ELR (cell line): Measurements from ENCODE around the gene RGS19.
A peak's percentile ranks its signal among the peaks of the same experiment; 100 is the strongest.
"Not testable (repeated sequence)": the region's sequence is repeated elsewhere in the genome, so short reads cannot be mapped to it uniquely, and the experiment has no call there.

ENCODE experiments used
- DNase-seq: peaks from one replicate; pipeline ENCODE4 v3.0.0-alpha.2; 2015; ENCODE audit warnings: low read depth

RGS19 gene

DNA sequence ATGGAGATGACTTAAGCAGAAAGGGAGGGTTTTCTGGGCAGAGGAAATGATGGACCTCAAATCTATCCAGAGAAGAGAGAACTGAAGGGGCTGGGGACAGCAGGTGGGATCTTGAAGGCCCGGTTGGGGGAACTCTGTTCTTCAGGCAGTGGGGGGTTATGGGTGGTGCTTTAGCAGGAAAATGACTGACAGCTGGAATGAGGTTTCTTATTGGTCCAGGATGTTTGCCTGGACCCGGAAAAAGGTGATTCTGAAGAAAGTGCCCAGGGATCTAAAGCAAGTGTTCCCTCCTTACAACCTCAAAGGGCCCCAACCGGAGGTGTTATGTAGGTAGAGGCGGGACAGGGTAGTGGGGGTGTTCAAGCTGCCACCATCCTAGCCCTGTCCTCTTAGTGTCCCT is 16.1 kb upstream of the RGS19 start:
- DNase-seq, result no peak

- no peak for DNase-seq
These were observed 13.7 kb upstream of the RGS19 start for GRCh38 chr20:64093013-64093503.

DNA sequence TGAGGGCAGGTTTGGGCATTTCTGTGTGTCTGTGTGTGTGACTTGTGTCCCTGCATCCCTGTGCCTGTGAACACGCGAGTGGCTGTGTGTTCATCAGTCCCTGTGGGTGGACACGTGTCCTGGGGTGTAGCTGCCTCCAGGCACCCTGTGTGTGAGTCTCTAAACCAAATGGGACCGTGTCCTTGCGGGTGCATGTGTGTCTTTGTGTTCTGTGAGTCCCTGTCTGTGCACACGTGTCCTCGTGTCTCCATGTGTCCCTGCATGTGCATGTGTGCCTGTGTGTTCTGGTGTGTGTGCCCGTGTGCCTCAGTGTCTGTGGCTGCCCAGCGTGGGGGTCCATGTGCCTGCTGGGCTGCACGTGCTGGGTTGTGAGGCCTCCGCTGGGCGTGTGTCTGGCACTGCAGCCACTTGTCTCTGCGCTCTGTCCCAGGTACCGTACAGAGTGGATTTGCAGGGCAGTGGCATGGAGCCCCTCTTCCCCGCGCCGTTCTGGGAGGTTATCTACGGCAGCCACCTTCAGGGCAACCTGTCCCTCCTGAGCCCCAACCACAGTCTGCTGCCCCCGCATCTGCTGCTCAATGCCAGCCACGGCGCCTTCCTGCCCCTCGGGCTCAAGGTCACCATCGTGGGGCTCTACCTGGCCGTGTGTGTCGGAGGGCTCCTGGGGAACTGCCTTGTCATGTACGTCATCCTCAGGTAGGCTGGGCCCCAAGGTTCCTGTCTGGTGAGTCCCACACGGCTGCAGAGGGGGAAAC is 13.1 kb upstream of the RGS19 start:
- DNase-seq, result no peak

DNA sequence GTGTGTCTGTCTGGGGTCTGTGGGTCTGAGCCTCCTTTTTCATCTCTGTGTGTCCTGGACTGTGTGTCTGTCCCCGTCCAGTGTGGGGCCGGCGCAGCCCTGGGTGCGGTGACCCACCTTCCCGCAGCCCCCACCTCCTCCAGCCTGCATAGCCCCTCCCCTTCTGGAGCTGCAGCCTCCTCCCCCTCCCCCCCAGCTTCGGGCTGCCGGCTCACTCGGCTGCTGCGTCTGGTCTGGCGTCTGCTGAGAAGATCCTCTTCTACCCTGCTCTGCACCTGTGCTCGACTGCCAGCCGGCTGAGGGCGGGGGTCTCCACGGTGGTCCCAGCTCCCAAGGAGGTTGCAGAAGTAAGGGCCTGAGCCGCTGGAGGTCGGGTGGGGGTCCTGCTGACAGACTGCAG is 12.5 kb upstream of the RGS19 start:
- DNase-seq, result no peak

DNA sequence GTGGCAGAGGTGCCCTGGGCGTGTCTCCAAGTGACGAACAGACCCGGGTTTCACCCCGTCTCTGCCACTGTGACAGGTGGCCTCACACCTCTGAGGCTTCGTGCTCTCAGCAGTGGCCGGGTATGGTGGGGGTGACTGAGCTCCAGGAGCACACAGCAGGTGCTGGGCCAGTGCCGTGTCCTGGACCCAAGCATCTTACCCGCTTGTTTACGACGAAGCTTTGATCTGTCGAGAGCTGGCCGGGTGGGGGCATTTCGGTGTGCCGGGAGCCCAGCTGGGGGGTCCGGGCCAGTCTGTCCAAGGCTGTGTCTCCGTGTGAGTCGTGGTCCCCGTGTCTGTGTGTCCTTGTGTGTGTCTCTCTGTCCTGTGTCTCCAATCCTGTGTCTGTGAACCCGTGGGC is 12.0 kb upstream of the RGS19 start:
- no peak for DNase-seq

DNA sequence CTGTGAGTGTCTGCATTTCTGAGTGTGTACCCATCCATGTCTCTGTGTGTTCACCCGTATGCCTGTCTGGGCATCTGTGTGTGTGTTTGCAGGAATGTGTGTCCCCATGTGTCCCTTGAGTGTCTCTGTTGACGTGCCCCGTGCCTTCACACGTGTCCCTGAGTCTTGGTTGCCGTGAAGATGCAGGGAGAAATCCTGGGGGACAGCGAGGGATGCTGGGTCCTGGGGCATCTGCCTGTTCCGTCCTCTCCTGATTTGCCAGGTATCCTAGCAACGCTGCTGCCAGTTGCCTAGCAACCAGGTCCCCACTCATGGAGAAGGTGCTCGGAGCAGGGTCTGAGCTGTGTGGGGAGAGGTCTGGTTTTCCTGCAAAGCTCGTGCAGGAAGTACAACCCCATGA is 10.8 kb upstream of the RGS19 start:
- peak; percentile 50 for DNase-seq

GRCh38 chr20:64088586-64088985 is 9.3 kb upstream of the RGS19 start:
- DNase-seq, result not testable (repeated sequence)

DNA sequence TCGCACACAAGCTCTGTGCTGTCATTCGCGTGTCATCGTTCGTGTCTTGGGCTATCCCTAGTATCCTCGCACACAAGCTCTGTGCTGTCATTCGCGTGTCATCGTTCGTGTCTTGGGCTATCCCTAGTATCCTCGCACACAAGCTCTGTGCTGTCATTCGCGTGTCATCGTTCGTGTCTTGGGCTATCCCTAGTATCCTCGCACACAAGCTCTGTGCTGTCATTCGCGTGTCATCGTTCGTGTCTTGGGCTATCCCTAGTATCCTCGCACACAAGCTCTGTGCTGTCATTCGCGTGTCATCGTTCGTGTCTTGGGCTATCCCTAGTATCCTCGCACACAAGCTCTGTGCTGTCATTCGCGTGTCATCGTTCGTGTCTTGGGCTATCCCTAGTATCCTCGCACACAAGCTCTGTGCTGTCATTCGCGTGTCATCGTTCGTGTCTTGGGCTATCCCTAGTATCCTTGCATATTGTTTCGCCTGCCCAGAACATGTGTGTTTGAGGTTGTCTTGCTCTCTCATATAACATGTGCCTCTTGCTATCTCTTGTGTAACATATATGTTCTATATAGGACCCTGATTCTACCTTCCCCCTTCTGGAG is 8.0 kb upstream of the RGS19 start:
- not testable (repeated sequence) for DNase-seq

DNA sequence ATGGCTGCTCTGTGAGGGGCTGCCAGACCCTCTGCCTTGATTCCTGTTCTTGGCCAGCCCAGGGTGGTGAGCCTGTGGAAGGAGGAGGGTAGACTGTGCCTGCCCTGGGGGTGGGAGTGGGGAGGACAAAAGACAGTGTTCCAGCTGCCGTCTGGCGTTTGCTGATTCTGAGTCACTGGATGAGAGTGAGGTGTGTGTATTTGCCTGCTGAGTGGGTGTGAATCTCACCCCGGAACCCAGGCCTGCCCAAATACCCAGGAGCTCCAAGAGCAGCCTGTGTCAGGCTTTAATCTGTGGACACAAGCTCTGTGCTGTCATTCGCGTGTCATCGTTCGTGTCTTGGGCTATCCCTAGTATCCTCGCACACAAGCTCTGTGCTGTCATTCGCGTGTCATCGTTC is 7.5 kb upstream of the RGS19 start:
- no peak for DNase-seq

DNA sequence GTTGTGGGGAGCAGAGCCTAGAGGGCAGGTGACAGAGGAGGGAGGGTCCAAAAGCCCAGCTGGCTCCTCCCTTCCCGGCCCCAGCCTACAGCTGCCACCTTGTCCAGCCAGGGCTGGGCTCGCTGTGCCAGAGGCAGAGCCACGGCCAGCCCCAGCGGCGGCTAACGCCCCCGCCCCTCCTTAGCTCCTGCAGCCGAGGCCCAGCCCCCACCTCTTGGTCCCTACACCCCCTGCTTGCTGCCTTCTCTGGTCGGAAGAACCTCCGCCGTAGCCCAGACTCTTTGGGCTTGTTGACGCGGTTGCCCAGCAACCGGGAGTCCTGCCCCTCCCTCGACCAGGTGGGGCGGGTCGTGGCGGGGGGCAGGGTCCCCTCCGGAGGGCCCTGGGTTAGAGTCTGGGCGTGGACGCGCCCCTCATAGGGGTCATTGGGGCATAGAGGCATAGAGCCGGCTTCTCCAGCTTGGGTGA is 5.4 kb upstream of the RGS19 start:
- no peak for DNase-seq

- no peak for DNase-seq
These were observed 4.7 kb upstream of the RGS19 start, which contains the start of gene LKAAEAR1 for GRCh38 chr20:64083804-64084684. Gene LKAAEAR1, minus strand, starts transcription at chr20:64084398. Its CDS starts 179 bp downstream, at chr20:64084219.

DNA sequence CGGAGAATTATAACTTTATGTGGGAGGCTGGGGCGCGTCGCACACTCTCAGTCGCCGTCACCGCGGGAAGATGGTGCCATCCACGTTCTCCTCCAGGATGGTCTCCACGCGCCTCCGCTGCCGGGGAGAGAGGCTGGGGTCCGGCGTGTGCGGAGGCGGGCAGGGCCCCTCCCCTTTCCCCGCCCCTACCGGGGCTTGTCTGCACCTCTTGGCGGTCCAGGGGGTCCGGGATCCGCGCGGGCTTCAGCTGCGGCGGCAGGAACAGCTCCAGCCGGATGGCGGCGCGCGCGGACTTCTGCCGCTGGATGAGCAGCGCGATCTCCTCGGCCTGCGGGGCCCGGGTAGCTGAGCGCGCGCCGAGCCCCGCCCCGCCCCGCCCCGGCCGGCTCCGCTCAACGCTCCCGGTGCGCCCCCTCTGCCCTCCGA is 4.1 kb upstream of the RGS19 start:
- peak; percentile 85 for DNase-seq

DNA sequence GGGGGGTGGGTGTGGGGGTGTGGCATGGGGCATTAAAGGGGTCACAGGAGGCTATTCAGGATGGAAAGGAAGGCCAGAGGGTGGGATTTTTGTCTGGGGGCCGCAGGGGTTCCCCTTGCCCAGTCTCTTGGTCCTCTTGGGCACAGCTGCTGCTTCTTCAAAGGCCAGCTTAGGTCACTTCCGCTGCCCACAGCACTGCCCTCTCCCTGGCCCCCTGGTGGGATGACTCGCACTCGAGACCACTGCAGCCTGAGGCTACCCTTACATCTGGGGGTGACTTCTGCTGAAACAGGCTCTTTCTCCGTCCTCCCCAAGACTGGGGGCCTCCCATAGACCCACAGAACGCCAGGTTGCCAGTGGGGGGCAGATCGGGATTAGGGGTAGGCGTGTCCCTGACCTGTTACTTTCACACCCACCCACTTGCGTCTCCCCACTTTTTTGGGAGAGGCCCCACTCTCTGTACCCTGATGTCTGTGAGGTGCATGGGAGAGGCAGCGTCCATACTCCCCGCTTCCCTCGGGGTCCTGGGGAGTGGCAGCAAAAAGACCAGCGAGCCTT is 3.6 kb upstream of the RGS19 start:
- DNase-seq, result peak; percentile 64

GRCh38 chr20:64082126-64082731 is 2.9 kb upstream of the RGS19 start:
- no peak for DNase-seq

GRCh38 chr20:64081624-64081964 is 2.3 kb upstream of the RGS19 start:
- no peak for DNase-seq

GRCh38 chr20:64080813-64081623 is 1.7 kb upstream of the RGS19 start:
- no peak for DNase-seq

DNA sequence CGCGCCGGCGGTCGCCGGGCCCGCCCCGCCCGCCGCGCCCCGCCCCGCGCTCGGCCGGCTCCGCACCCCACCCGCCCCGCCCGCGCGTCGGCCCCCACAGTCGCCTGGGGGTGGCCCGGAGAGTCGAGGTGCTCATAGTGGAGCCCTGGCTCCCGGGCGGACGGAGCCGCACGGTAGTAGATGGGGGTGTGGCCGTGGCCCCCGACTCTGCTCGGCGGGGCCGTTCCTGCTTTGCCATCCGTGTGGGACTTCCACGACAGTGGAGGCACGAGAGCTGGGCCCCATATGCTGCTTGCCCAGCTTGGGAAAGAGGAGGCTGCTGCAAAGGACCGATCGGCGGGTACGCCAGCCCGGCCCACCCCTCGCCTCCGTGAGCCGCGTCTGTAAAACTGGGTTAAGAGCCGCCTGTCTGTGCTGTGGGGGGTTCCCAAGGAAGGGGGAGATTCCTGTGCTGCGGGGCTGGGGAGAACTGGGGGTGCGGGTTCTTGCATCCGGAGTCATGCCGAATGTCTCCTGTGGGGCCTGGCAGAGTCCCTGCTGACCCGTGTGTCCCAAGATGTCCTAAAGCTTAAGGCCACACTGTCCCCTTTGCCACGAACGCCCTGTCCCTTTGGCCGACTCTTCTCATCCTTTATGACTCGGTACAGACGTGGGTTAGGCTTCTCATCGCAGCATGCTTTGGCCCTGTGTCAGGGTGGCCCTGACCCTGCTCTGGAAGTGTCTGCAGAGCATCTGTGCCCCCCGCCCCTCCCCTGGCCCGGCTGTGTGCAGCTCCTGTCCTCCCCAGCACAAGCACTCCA is 895 bp upstream of the RGS19 start, which contains the start of gene OPRL1:
Gene OPRL1, plus strand, starts transcription at position 70 of the 800 bp plus-strand sequence. CDS start 12,639 bp downstream, outside the sequence.
- DNase-seq, result no peak

DNA sequence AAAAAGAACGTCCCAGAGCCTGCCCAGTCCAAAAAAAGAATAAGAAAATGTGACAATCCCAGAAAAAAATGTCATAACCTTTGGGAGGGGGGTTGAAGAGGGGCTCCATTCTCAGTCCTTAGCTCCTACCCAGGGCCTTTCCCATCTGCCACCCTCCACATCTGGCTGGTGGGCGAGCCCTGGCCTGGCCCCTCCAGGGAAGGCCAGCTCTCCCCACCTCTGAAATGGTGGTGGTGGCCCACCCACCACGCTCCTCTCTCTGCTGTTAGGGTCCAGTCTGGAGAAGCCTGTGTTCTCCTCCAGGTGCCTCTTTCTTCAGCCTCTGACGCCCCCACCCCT is 415 bp downstream of the RGS19 start:
- DNase-seq, result no peak

DNA sequence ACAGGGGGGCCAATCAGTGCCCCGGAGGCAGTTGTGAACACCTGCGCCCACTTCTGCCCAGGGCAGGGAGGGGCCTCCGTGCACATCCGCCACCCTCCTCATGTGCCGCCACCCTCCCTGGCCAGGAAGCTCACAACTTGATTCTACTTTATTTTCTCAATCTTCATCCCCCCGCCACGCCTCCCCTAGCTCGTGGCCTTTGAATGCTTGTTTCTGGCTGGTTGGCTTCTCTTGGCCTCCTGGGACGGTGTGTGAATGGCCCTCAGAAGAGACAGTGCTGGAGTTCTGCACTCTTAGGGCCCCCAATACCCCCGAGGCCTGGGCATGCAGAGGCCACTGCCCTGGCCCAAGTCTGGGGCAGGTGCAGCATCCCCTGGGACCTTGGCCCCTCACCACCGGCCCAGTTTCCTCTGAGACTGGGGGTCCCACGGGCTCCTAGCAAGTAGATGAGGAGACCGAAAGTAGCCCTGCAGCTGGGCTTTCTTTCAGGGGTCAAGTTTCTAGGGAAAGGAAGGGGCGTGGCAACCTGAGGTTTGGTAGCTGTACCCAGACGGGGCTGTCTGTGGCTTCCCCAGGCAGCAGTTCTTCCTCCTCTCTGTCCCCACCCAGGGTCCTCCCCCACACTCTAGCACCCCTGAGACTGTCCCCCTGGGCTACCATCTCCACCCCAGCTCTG is 1.3 kb downstream of the RGS19 start:
- no peak for DNase-seq

GRCh38 chr20:64077541-64077875 is 1.8 kb downstream of the RGS19 start:
- no peak for DNase-seq
